ENCODE data around the gene PEX11A. TPM values are rescaled to one million over a fixed set of nuclear protein-coding genes. Genes with fewer than 3 reads are reported as not detected.

The PEX11A gene
- polyA plus RNA-seq, 4 donors, result 16.3 to 22.1 (median 20.0) TPM

DNA sequence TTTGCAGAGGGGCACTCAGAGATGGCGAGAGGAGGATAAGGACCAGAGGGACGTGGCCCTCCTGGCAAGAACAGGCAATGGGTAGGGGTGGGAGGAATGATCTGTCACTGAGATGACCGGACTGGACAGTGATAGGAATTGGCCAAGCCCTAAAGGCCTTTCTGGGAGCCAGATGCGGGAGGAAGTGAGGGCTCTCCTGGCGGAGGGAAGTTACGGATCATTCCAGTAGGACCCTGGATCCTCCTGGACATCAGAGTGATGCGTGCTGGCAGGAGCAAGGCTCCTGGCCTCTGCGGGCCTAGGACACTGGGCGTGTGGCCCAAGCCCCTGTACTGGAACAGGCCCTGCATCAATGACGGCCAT lies 58.7 kb downstream of the PEX11A start:
- DNase-seq (ENCODE audit: low read depth in 4 of 4, low spot score in 3 of 4), result no peak

Other genes with a start within 250 kb of the PEX11A start
- gene RHCG, start 194.2 kb downstream of the PEX11A start, polyA plus RNA-seq (ENCODE audit: insufficient read length in 4 of 4), result 1 to 10 TPM; 2.2 to 3.3 (median 3.1) TPM
- 1 to 10 TPM; 8.6 to 9.8 (median 9.4) TPM for gene TICRR, start 115.3 kb downstream of the PEX11A start, polyA plus RNA-seq (ENCODE audit: insufficient read length in 4 of 4)
- 10 to 100 TPM in 3 of 4 donors, 1 to 10 TPM in 1; 9.7 to 13.4 (median 10.2) TPM for gene KIF7, start 35.3 kb downstream of the PEX11A start, polyA plus RNA-seq (ENCODE audit: insufficient read length in 4 of 4)
- gene PLIN1, start 11.4 kb downstream of the PEX11A start, polyA plus RNA-seq (ENCODE audit: insufficient read length in 4 of 4), result 1 to 10 TPM in 1 of 4 donors, under 1 TPM in 3; 0.68 to 1.3 (median 0.93) TPM
- 1 to 10 TPM; 2.1 to 3.1 (median 2.3) TPM for gene WDR93, start 57 bp upstream of the PEX11A start, polyA plus RNA-seq (ENCODE audit: insufficient read length in 4 of 4)
- gene MESP1, start 60.5 kb upstream of the PEX11A start, polyA plus RNA-seq (ENCODE audit: insufficient read length in 4 of 4), result 1 to 10 TPM in 3 of 4 donors, under 1 TPM in 1; 0.72 to 1.9 (median 1.2) TPM
- under 1 TPM; 0.18 to 0.80 (median 0.52) TPM for gene MESP2, start 85.6 kb upstream of the PEX11A start, polyA plus RNA-seq (ENCODE audit: insufficient read length in 4 of 4)
- gene ANPEP, start 124.1 kb upstream of the PEX11A start, polyA plus RNA-seq (ENCODE audit: insufficient read length in 4 of 4), result 100 to 1,000 TPM in 2 of 4 donors, 10 to 100 TPM in 2; 66.5 to 128 (median 98.2) TPM
- 10 to 100 TPM; 36.4 to 51.2 (median 40.2) TPM for gene AP3S2, start 203.2 kb upstream of the PEX11A start, polyA plus RNA-seq (ENCODE audit: insufficient read length in 4 of 4)
- 10 to 100 TPM; 25.5 to 31.1 (median 29.7) TPM for gene ARPIN, start 222.2 kb upstream of the PEX11A start, polyA plus RNA-seq (ENCODE audit: insufficient read length in 4 of 4)

Measured in right renal pelvis (tissue), 4 donors.